ENCODE results near the gene PRR23E. TPM values are rescaled to one million over a fixed set of nuclear protein-coding genes. Genes with fewer than 3 reads are reported as not detected.

Gene PRR23E
- total RNA-seq, 4 donors from 2014 or later: not detected

- TF ChIP-seq, protein P1, sequence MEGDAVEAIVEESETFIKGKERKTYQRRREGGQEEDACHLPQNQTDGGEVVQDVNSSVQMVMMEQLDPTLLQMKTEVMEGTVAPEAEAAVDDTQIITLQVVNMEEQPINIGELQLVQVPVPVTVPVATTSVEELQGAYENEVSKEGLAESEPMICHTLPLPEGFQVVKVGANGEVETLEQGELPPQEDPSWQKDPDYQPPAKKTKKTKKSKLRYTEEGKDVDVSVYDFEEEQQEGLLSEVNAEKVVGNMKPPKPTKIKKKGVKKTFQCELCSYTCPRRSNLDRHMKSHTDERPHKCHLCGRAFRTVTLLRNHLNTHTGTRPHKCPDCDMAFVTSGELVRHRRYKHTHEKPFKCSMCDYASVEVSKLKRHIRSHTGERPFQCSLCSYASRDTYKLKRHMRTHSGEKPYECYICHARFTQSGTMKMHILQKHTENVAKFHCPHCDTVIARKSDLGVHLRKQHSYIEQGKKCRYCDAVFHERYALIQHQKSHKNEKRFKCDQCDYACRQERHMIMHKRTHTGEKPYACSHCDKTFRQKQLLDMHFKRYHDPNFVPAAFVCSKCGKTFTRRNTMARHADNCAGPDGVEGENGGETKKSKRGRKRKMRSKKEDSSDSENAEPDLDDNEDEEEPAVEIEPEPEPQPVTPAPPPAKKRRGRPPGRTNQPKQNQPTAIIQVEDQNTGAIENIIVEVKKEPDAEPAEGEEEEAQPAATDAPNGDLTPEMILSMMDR (IDR thresholded peaks at IDR 0.05; ENCODE audit: low read depth): no peak
Observed at GRCh38 chr3:127216415-127217261, 23.7 kb downstream of the PRR23E start.

DNA sequence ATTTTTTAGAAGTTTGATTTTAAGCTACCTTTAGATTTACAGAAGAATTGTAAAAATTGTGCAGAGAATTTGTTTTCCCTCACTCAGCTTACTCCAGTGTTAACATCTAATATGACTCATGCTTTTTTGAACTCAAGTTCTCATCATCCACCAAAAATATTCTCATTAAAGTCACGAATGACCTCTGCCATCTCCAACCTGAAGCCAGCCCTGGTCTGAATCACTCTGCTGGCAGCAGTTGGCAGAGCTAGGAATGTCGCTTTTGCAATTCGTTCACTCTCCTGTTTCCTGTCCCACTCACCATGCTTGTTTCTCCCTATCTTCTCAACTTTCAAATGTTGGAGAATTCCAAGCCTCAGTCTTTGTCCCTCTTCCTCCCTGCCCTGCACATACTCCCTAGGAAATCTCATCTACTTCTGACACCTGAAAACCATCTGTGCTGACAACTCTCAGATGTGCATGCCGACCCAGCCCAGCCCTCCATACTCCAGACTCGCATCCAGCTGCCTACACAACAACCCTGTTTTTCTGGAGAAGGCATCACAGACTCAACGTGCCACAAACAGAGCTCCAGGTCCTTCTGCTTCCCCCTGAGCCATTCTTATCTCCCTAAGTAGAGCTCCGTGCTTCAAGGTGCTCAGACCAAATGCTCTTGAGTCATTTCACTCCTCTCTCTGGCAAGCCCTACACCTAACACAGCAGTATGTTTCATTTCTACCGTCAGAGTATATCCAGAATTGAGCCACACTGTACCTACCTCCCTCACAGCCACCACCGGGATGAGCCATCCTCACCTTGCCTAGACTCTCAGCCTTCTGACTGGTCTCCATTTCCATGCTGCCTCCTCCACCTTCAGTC, 24.9 kb downstream of the PRR23E start:
- TF ChIP-seq, protein P1 (IDR thresholded peaks at IDR 0.05; ENCODE audit: low read depth): no peak

DNA sequence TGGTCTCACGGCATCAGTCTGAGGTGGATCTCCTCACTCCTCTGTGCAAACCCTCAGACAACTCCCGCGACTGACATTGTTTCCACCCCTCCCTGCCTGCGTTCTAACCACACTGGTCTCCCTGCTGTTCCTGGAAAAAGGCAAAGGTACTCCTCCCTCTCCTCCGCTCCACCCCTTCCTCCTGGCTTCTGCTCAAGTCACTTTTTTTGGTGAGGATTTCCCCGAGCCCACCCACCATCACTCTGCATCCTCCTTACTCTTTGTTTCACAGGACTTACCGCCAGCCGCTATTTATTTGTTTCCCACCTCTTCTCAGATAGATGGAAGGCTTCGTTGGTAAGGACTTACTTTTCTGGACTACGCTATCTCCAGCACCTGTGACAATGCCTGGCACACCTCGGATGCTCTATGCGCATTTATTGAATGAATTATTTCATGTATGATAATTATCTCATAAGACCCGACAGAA, 25.6 kb downstream of the PRR23E start:
- TF ChIP-seq, protein P1 (IDR thresholded peaks at IDR 0.05; ENCODE audit: low read depth): no peak

GRCh38 chr3:127220497-127220896, 27.6 kb downstream of the PRR23E start:
- TF ChIP-seq, protein P1 (IDR thresholded peaks at IDR 0.05; ENCODE audit: low read depth): no peak

DNA sequence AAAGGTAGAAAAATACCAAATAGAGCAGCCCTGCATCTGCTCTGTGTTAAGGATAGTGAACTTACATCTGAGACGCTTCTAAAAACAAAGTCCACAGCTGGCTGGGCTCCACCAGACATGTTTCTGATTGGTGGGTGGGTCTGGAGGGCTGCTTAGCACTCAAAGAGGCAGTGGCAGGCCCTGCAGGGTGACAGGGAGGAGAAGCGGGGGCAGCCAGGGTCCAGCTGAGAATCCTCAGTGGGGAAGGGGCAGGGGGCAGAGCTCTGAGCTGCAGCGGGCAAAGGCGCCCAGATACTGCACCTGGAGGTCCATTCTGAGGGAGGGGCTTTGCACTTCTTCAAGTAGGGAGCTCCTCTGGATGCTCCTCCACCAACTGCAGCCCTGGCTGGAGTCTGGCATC, 28.1 kb downstream of the PRR23E start:
- TF ChIP-seq, protein P1 (IDR thresholded peaks at IDR 0.05; ENCODE audit: low read depth): no peak

DNA sequence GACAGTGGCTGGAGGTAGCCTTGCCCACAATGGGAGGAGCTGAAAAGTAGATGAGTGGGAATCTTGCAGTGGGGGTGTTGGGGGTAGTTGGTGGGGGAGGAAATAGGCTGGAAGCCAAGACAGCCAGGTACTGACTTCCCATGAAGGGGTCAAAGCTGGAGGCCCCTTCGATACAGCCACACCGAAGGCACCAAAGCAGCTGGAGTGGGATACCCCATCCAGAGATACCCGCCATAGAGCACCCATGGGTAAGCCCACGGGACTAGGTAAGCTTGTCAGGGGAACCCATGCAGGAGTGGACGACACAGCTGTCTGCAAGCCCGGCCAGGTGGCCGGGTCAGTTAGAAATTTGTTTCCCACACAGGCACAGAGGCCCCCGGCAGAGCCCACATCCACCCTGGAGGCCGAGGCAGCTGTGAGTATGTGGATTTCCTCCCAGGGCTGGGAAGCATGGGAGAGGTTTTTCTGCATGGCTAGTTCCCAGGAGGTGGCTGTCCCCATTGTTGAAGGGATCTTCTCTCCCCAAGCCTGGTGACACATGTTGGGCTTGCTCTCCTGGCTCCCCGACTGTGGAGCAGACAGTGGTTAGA, 28.6 kb downstream of the PRR23E start:
- TF ChIP-seq, protein P1 (IDR thresholded peaks at IDR 0.05; ENCODE audit: low read depth): no peak

All from subcutaneous adipose tissue (tissue), 4 donors.